HK-2 (cell line): ENCODE data around the gene AJAP1.

Experiments
- DNase-seq: peaks from one replicate; pipeline ENCODE4 v3.0.0-alpha.2; 2018; ENCODE audit not compliant: unreplicated experiment

Gene AJAP1

DNA sequence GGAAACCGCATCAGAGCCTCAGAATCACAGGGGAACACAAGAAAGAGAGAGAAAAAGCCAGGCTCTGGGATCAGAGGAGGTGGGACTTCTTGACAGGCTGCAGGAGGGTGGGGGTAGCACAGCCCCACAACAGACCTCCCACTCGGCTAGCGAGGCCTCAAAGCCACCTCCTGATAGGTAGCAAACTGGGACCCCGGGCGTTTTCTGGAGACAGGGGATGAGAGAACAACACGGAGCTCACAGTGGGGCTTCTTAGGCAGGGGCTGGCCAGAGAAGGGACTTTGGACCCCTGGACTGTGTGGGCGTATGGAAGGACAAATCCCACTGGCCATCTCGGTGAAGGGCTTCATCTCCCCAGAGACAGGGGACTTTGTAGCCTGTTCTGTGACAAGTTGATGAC is 116.3 kb downstream of the AJAP1 start:
- DNase-seq = no peak

DNA sequence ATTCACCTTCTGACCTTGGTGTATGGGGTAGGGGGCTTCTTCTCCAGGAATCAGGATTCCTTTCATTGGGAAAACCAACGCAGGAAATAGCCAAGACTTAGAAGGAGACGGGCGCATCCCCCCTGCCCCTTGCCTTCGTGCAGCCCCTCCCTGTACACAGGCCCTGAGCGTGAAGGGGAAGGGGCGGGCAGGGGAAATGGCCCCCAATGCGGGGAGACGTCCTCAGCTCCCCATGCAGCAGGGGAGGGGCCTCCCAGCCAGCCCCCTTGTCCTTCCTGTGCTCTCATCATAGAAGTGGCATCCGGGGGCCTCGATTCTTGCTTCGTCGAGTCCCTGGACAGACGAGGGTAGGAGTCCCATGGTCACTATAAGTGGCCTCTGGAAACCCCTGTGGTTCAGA is 116.9 kb downstream of the AJAP1 start:
- DNase-seq = no peak

DNA sequence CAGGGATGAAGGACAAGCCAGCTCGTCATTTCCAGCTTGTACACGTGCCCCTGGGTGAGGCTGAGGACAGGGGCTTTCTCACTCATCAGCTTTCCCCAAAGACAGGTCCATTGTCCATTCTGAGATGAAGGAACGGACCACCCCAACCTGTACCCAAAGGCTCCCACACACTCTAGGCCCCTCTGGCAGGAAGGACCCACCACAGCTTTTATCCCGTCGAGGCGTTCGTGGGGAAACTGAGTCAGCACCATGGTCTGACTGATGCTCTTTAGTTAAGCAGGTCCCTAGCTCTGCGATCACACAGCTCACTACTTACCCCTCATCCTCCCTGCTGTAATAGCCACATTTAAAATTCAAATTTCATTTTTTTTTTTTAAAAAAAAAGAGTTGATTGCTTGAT is 117.3 kb downstream of the AJAP1 start:
- no peak for DNase-seq

GRCh38 chr1:4772294-4773010 is 118.0 kb downstream of the AJAP1 start:
- no peak for DNase-seq

DNA sequence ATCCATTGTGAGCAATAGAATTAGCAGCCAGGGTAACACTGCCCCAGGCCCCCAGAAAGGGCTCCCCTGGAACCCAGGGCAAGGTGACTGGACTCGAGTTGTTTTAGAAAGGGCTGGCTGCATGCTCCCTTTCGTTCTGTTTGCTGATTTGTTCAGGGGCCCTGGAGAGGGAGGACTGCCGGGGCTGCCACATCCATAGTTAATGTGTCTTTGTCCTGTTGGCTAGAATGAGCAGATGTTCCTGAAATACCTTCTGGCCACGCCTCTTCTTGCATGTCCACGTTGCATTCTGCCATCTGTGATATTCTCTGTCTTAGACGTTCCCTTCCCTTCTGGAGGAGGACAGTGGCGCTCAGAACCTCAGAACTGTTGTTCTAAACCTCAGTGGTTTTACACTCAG is 118.8 kb downstream of the AJAP1 start:
- no peak for DNase-seq

- no peak for DNase-seq
Measured at GRCh38 chr1:4775506-4775905, 121.1 kb downstream of the AJAP1 start.

- no peak for DNase-seq
Measured at GRCh38 chr1:4778056-4778455, 123.6 kb downstream of the AJAP1 start.

GRCh38 chr1:4781646-4782045 is 127.2 kb downstream of the AJAP1 start:
- no peak for DNase-seq

- DNase-seq = no peak
Measured at GRCh38 chr1:4784761-4785160, 130.4 kb downstream of the AJAP1 start.

GRCh38 chr1:4786055-4786454 is 131.6 kb downstream of the AJAP1 start:
- DNase-seq = no peak

DNA sequence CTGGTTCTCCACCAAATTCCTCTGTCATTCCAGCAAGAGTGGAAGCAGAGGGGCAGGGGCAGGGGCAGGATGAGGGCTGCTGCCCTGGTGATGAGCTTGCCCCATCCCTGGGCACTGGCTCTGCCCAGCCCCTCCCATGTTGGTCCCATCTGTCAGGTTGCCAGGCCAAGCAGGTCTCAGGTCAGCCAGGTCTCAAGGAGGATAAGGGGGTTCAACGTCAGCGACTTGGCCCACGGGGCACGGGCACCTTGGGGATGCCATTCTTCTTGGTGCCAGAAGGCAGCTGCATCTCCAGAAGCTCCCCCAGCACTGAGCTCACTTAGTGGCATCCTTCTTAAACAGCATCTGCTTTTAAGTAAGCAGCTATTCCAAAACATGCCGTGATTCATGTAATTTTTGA is 133.1 kb downstream of the AJAP1 start:
- no peak for DNase-seq

- DNase-seq = no peak
Measured at GRCh38 chr1:4792565-4792964, 138.2 kb downstream of the AJAP1 start.

DNA sequence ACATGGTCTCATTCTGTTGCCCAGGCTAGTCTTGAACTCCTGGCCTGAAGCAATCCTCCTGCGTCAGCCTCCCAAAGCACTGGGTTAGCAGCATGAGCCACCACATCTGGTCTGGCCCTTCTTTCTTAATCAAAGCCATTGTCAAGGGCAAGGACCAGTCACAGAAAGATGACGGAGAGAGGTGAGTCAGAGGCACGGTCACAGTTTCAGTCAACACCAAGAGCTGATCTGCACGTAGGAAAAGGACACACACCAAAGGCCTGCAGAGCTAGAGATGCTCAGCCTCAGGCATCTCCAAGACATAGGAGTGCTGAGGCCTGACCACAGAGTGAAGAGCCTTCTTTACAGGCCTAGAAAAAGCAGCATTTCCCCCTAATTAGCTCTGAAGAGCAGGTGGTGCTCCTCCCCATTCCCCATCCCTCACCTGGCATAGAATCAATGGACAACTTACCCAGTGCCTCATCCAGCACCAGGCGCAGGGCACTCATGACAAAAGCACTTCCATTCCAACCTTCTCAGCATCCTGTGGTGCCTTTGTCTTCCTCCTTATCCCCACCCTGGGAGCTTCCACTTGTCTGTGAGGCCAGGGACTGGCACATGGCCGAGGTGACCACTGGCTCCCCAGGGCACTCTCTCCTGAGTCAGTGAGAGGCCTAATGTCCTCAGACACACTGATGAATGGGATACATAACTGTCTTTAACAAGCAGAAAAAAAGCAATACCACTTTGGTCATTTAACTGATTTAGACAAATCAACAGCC is 139.8 kb downstream of the AJAP1 start:
- no peak for DNase-seq

- DNase-seq = no peak
Measured at GRCh38 chr1:4796161-4797015, 142.0 kb downstream of the AJAP1 start.

GRCh38 chr1:4797016-4797410 is 142.6 kb downstream of the AJAP1 start:
- DNase-seq = no peak

DNA sequence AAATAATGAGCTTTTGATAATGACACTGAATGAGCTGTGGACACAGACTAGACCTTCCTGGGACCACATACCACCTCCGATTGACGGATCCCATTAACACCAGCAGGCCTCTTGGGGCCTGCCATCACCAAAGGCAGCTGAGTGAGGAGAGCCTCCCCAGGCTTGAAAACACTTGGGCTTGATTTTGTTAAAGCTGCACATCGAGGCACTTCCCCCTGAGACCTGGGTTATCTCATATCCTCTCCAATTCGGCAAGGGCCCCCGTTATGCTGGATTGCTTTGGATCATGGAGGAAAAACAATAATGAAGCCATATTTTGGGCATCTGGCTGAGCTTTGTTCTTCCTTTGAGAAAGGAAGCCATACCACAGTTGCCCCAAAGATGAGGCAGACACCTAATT is 143.0 kb downstream of the AJAP1 start:
- no peak for DNase-seq

DNA sequence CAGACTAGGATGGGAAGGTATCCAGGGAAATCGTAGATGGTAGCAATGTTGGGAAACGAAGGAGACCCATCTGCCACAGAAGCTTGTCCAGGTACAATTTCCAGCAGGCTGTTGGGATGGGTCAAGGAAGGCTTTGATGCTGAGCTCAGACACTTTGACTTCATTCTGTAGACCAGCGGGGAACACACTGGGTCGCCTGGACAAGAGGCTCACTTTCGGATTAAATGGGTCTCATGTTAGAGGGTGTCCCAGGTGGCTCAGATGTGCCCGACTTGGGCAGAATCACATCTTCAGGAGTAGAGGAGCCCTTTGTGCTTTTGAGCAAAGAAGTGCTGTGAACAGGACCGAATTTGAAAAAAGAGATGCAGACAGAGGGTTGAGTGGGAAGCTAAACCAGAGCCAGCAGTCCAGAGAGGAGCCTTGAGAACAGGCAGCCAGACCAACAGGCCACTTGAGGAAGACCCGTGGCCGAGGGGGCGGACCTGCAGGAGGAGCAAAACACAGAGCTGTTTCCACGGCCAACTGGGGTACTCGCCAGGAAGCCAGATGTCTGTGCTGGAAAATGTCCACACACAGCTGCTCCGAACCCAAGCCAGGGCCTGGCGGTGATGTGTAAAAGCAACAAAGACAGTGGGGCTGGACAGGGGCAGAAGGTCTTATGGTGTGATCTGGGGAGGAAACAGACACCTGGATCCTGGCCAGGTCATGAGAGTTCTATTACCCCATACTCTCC is 146.9 kb downstream of the AJAP1 start:
- DNase-seq = no peak

DNA sequence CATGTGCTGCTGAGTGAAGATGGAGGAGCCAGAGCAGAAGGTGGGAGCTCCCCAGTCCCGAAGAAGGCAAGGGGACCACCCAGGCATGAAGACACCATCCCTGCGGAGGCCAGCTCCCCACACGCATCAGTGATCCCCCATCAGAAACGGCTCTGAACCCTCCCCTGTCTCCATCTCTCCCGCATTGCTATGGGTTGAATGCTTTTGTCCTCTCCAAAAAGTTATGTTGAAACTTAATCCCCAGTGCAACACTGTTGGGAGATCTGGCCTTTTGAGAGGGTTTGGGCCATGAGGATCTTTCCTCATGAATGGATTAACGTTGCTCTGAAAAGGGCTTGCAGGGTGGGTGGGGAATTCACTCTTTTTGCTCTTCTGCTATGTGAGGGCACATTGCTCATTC is 147.6 kb downstream of the AJAP1 start:
- no peak for DNase-seq

- DNase-seq = no peak
Measured at GRCh38 chr1:4803335-4803734, 148.9 kb downstream of the AJAP1 start.

GRCh38 chr1:4805987-4806386 is 151.6 kb downstream of the AJAP1 start:
- DNase-seq = no peak

GRCh38 chr1:4820543-4820942 is 166.1 kb downstream of the AJAP1 start:
- DNase-seq = no peak
